IMR-90 (cell line): ENCODE data around the gene MEGF6. TPM values are rescaled to one million over a fixed set of nuclear protein-coding genes. Genes with fewer than 3 reads are reported as not detected.

Experiments
- ATAC-seq: fragments of 200-7000 bp; cut with Tn5 transposase; 2 replicates; pipeline ENCODE4 v1.9.1; 2020; ENCODE audit warnings: low read depth, mild to moderate bottlenecking, moderate library complexity
- BruUV-seq: library from RNA; stranded (reverse); fragments of 400-500 nt; replicated peaks from 2 replicates; lab custom pipeline; 2021; lab: Mats Ljungman, UMichigan
- CTCF ChIA-PET: fragments of 300-600 bp; formaldehyde crosslinking; extraction: SDS; loops from one replicate; lab custom pipeline; 2021; ENCODE audit warnings: antibody characterized with exemption; lab: Yijun Ruan, JAX
- POLR2A ChIA-PET: fragments of 300-600 bp; sonication (Branson Sonifier 250); formaldehyde crosslinking; loops from one replicate; lab custom pipeline; 2022; ENCODE audit warnings: antibody characterized with exemption; ENCODE audit not compliant: unreplicated experiment; lab: Charles Lee
- DNase-seq: peaks from one replicate; pipeline ENCODE4 v3.0.0; 2013
- H2AFZ ChIP-seq: replicated peaks from 2 replicates; pipeline ENCODE3; 2013; ENCODE audit warnings: low read length, mild to moderate bottlenecking; ENCODE audit not compliant: poor library complexity
- H2AK5ac ChIP-seq: 2 replicates; pipeline ENCODE4 v1.6.1; 2013; ENCODE audit warnings: low read depth, low read length, inconsistent platforms
- H2AK9ac ChIP-seq: replicated peaks from 2 replicates; pipeline ENCODE3; 2013; ENCODE audit warnings: mild to moderate bottlenecking, low read depth, low read length, moderate library complexity; ENCODE audit not compliant: poor library complexity
- H2BK120ac ChIP-seq: 2 replicates; pipeline ENCODE4 v1.6.1; 2013; ENCODE audit warnings: low read depth, low read length, inconsistent platforms
- H2BK15ac ChIP-seq: 3 replicates; pipeline ENCODE4 v1.6.1; 2013; ENCODE audit warnings: low read depth, low read length, inconsistent platforms
- H2BK20ac ChIP-seq: 2 replicates; pipeline ENCODE4 v1.6.1; 2013; ENCODE audit warnings: low read depth, mild to moderate bottlenecking, inconsistent platforms, low read length, moderate library complexity
- H2BK5ac ChIP-seq: 2 replicates; pipeline ENCODE4 v1.6.1; 2013; ENCODE audit warnings: mild to moderate bottlenecking, low read depth, low read length, inconsistent platforms; ENCODE audit not compliant: poor library complexity, severe bottlenecking
- H3K14ac ChIP-seq: replicated peaks from 2 replicates; pipeline ENCODE4 v1.6.1; 2013; ENCODE audit warnings: low read depth, low read length, inconsistent platforms
- H3K18ac ChIP-seq: 2 replicates; pipeline ENCODE4 v1.6.1; 2013; ENCODE audit warnings: low read depth, low read length, control low read depth
- H3K23ac ChIP-seq: 2 replicates; pipeline ENCODE4 v1.6.1; 2013; ENCODE audit warnings: low read depth, low read length, inconsistent platforms
- H3K27ac ChIP-seq: 2 replicates; pipeline ENCODE4 v1.5.1; 2013; ENCODE audit warnings: mild to moderate bottlenecking, control low read depth, low read length; ENCODE audit not compliant: insufficient read depth
- H3K27me3 ChIP-seq: 2 replicates; pipeline ENCODE4 v1.6.1; 2013; ENCODE audit warnings: low read length; ENCODE audit not compliant: control insufficient read depth, insufficient read depth
- H3K36me3 ChIP-seq: 2 replicates; pipeline ENCODE4 v1.6.1; 2013; ENCODE audit warnings: low read length, mixed read lengths; ENCODE audit not compliant: control insufficient read depth, insufficient read depth
- H3K4ac ChIP-seq: 2 replicates; pipeline ENCODE4 v1.6.1; 2013; ENCODE audit warnings: low read depth, low read length, inconsistent platforms
- H3K4me1 ChIP-seq: 2 replicates; pipeline ENCODE4 v1.6.1; 2013; ENCODE audit warnings: low read length, mixed read lengths; ENCODE audit not compliant: control insufficient read depth, insufficient read depth
- H3K4me2 ChIP-seq: 2 replicates; pipeline ENCODE4 v1.6.1; 2013; ENCODE audit warnings: low read depth, mild to moderate bottlenecking, control low read depth, low read length, moderate library complexity
- H3K4me3 ChIP-seq: 2 replicates; pipeline ENCODE4 v1.5.1; 2013; ENCODE audit warnings: low read depth, mild to moderate bottlenecking, control low read depth, low read length, moderate library complexity; ENCODE audit not compliant: insufficient read depth
- H3K56ac ChIP-seq: 2 replicates; pipeline ENCODE4 v1.6.1; 2013; ENCODE audit warnings: low read length, inconsistent platforms; ENCODE audit not compliant: insufficient read depth; ENCODE audit errors: extremely low read depth
- H3K79me1 ChIP-seq, 2 experiments: 2 replicates each; pipeline ENCODE4 v1.6.1; 2013; ENCODE audit warnings: low read length in 2 of 2, inconsistent platforms in 1 of 2, low read depth in 1 of 2
- H3K9ac ChIP-seq: 2 replicates; pipeline ENCODE4 v1.6.1; 2013; ENCODE audit warnings: low read depth, low read length, control low read depth
- H3K9me1 ChIP-seq: 2 replicates; pipeline ENCODE4 v1.6.1; 2013; ENCODE audit warnings: low read length, inconsistent platforms; ENCODE audit not compliant: insufficient read depth
- H3K9me3 ChIP-seq: 2 replicates; pipeline ENCODE4 v1.6.1; 2013; ENCODE audit warnings: low read length; ENCODE audit not compliant: control insufficient read depth, insufficient read depth
- H4K20me1 ChIP-seq: 2 replicates; pipeline ENCODE4 v1.6.1; 2013; ENCODE audit warnings: low read length, inconsistent platforms; ENCODE audit not compliant: insufficient read depth
- H4K5ac ChIP-seq: 2 replicates; pipeline ENCODE4 v1.6.1; 2013; ENCODE audit warnings: mild to moderate bottlenecking, low read depth, low read length, control low read depth
- H4K8ac ChIP-seq, 2 experiments: 2 replicates each; pipeline ENCODE4 v1.6.1; 2013; ENCODE audit warnings: low read depth in 2 of 2, low read length in 2 of 2, control low read depth in 1 of 2, inconsistent platforms in 1 of 2
- H4K91ac ChIP-seq: 2 replicates; pipeline ENCODE4 v1.6.1; 2013; ENCODE audit warnings: low read depth, low read length, inconsistent platforms; ENCODE audit not compliant: insufficient read depth
- CEBPB ChIP-seq: IDR thresholded peaks from 2 replicates; pipeline ENCODE4 v1.6.1; 2012; ENCODE audit warnings: low read depth, low read length, improper control_type of control experiment
- CTCF ChIP-seq: conservative IDR thresholded peaks from 2 replicates; pipeline ENCODE4 v1.5.1; 2012; ENCODE audit warnings: mild to moderate bottlenecking, low read depth, low read length, improper control_type of control experiment
- FOS ChIP-seq: fragments of 150-350 bp; IDR thresholded peaks from 2 replicates; pipeline ENCODE4 v1.6.1; 2016; ENCODE audit warnings: low read depth, low read length
- MAZ ChIP-seq: IDR thresholded peaks from 2 replicates; pipeline ENCODE4 v1.6.1; 2012; ENCODE audit warnings: low read depth, mild to moderate bottlenecking, low read length, improper control_type of control experiment, moderate library complexity, borderline replicate concordance
- NFE2L2 ChIP-seq: fragments of 150-350 bp; IDR thresholded peaks from 2 replicates; pipeline ENCODE4 v1.6.1; 2016; ENCODE audit warnings: low read depth, mild to moderate bottlenecking, low read length
- POLR2A ChIP-seq: IDR thresholded peaks from 2 replicates; pipeline ENCODE4 v1.6.1; 2012; ENCODE audit warnings: mild to moderate bottlenecking, low read depth, low read length
- RAD21 ChIP-seq: IDR thresholded peaks from 2 replicates; pipeline ENCODE4 v1.6.1; 2012; ENCODE audit warnings: low read length, improper control_type of control experiment
- RCOR1 ChIP-seq: IDR thresholded peaks from 2 replicates; pipeline ENCODE4 v1.6.1; 2012; ENCODE audit warnings: mild to moderate bottlenecking, low read length, improper control_type of control experiment; ENCODE audit not compliant: insufficient replicate concordance
- RFX5 ChIP-seq: IDR thresholded peaks from 2 replicates; pipeline ENCODE4 v1.8.0; 2012; ENCODE audit warnings: low read depth, mild to moderate bottlenecking, low read length, moderate library complexity
- WGBS, 2 experiments: methylation state at CpG; one replicate each; pipeline versions ENCODE4 v1.1.5 to v1.1.7; 2013; ENCODE audit warnings: missing lambda C conversion rate in 2 of 2; ENCODE audit not compliant: insufficient read length in 1 of 2; ENCODE audit errors: extremely low coverage in 2 of 2; 5-methylcytosine and 5-hydroxymethylcytosine counted together
- dilution Hi-C: fragments of 300-500 bp; cut with HindIII; formaldehyde crosslinking; loops from one replicate; pipeline ENCODE4 v1.14.3; 2018; ENCODE audit warnings: low sequenced_read_pairs; ENCODE audit not compliant: unreplicated experiment
- in situ Hi-C: fragments of 300-500 bp; cut with MboI; formaldehyde crosslinking; loops from 3 replicates; pipeline ENCODE4 v1.14.3; 2019; ENCODE audit warnings: low sequenced_read_pairs, inconsistent platforms, mixed read lengths
- intact Hi-C: fragments of 100-400 bp; cut with micrococcal nuclease; formaldehyde crosslinking; loops from 2 replicates; pipeline ENCODE4 v1.10.0; 2022
- polyA plus RNA-seq, 3 experiments: library from polyadenylated mRNA; depleted of rRNA; stranded (reverse); fragments of >200 nt; gene quantifications; 2 replicates each; pipeline ENCODE4 v1.2.3, GENCODE V29; 2012; ENCODE audit warnings: low replicate concordance in 1 of 3
- total RNA-seq: library from RNA; depleted of rRNA; stranded (reverse); fragments of >200 nt; gene quantifications from 2 replicates; pipeline ENCODE4 v1.2.3, GENCODE V29; 2012

The MEGF6 gene
- total and polyA plus RNA-seq, 2 of the 4 experiments (the other 2 are of a cell fraction): 0.72 to 4.1 TPM

DNA sequence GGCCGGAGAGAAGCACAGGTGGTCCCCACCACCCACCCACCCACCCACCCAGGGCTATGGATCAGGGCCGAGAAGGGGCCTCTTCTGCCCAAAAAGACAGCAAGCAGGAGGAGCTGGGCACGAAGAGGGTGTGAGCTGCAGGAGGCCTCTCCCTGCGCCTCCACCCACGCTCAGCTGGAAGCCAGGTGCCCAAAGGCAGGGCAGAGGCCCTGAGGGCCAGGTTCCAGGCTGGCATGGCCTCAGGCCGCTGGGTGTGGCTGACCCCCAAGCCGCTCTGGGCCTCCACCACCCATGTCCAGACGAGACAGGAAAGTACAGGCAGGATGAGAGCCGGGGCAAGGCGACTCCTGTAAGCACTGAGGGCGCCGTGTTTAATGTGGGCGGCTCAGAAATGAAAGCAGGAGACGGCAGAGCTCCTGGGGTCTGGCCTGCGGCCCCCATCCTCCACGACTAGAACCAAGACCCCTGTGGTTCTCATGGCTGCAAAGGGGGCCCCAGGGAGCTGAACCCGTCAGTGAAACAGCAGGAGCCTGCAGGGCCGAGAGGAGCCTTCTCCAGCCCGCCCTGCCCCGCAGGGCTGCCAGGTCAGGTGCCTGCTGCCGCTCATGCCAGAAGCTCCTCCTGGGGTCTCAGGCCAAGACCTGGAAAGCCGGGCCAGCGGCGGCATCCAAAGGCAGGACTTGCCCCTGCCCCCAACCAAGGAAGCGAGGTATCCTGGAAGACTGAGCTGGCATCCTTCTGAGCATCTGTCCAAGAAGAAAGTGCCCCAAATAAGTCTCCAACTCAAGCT, 56.0 kb downstream of the MEGF6 start (continued):
- TF ChIP-seq FOS (no peak), POLR2A (no peak)

DNA sequence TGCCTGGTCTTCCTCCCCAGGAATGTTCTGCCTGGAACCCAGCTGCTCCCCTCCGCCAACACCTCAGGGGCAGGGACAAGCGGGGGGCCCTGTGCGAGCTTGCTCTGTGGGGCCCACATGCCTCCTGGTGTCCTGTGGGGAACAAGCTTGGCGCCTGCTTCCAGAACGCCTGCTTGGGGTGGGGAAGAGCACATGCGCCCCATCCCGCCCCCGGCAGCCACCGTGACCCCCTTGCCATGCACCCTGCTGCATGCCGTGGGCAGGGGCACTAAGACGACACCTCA, 57.4 kb downstream of the MEGF6 start:
- H2BK120ac ChIP-seq: no peak overlapping the region
- H3K27ac ChIP-seq: no peak overlapping the region
- H4K8ac ChIP-seq: no peak overlapping the region
- H3K36me3 ChIP-seq: no peaks in the 10 kb centered on the region
- intact Hi-C loops: no loop called here
- ChIA-PET CTCF (no interaction called here), POLR2A (no interaction called here)
- no peaks in the 10 kb centered on the region for H3K79me1 ChIP-seq
- no peak overlapping the region for H4K5ac ChIP-seq
- no peak overlapping the region for H3K18ac ChIP-seq
- no peak overlapping the region for H2AK5ac ChIP-seq
- peaks cover 11% of the 10 kb centered on the region; the same call in 1 of the 2 replicates for H3K27me3 ChIP-seq
- H3K4me3 ChIP-seq: no peak overlapping the region
- H2BK20ac ChIP-seq: no peak overlapping the region
- in situ Hi-C loops: loop anchor here (5.0 kb wide), 1 partner anchor 52 kb away; no protein-coding TSS in a partner anchor
- no peak overlapping the region for H3K56ac ChIP-seq
- H3K4ac ChIP-seq: no peak overlapping the region
- no peaks in the 10 kb centered on the region for H4K20me1 ChIP-seq
- peaks cover 7% of the 10 kb centered on the region; the same call in 1 of the 2 replicates for H3K4me1 ChIP-seq
- no peak overlapping the region for H2AK9ac ChIP-seq
- dilution Hi-C loops: no loop called here
- no peak overlapping the region for H2BK5ac ChIP-seq
- no peak overlapping the region for H2BK15ac ChIP-seq
- no peak overlapping the region for H3K14ac ChIP-seq
- no peak overlapping the region for H3K23ac ChIP-seq
- TF ChIP-seq RCOR1 (no peak), RFX5 (no peak), CEBPB (no peak), RAD21 (no peak), NFE2L2 (no peak), CTCF (no peak), MAZ (no peak)
- 55% methylated on average over 7 of the region's 11 CpGs; no CpG with 5 or more reads in 1 of the 2 experiments for WGBS, 2 experiments
- H3K9ac ChIP-seq: no peak overlapping the region
- H3K9me3 ChIP-seq: peaks cover 7% of the 10 kb centered on the region
- ATAC-seq (no peak), DNase-seq (no peak)
- H2AFZ ChIP-seq: peak overlapping the region; percentile 0
- no peaks in the 10 kb centered on the region for H3K9me1 ChIP-seq
- BruUV-seq: no TSS peak
- H4K91ac ChIP-seq: no peak overlapping the region
- no peak overlapping the region for H3K4me2 ChIP-seq
